ENCODE measurements around the gene C9orf153. TPM values are rescaled to one million over a fixed set of nuclear protein-coding genes. Genes with fewer than 3 reads are reported as not detected.
A peak's percentile ranks its signal among the peaks of the same experiment; 100 is the strongest.
"Not testable (repeated sequence)": the region's sequence is repeated elsewhere in the genome, so short reads cannot be mapped to it uniquely, and the experiment has no call there.

Gene C9orf153
- total RNA-seq, 1 donor from 2014 or later, result 0.38 TPM

- DNase-seq, result no peak
- TF ChIP-seq CTCF (IDR thresholded peaks at IDR 0.05; ENCODE audit: borderline replicate concordance), result no peak
- Histone ChIP-seq H3K36me3 (no peaks in the 10 kb centered on the region), H3K9me3 (replicated peaks) (no peaks in the 10 kb centered on the region), H3K27ac (replicated peaks) (no peak overlapping the region), H3K4me3 (no peak overlapping the region), H3K27me3 (ENCODE audit: low read depth) (no peaks in the 10 kb centered on the region), H3K4me1 (no peaks in the 10 kb centered on the region)
- intact Hi-C loops (cut with micrococcal nuclease), result no loop called here
These were observed 52.3 kb downstream of the C9orf153 start for GRCh38 chr9:86207193-86207592.

GRCh38 chr9:86202338-86202882 lies 57.0 kb downstream of the C9orf153 start:
- Histone ChIP-seq H3K36me3 (no peaks in the 10 kb centered on the region), H3K9me3 (replicated peaks) (no peaks in the 10 kb centered on the region), H3K27me3 (ENCODE audit: low read depth) (no peaks in the 10 kb centered on the region), H3K4me3 (no peak overlapping the region), H3K4me1 (peaks cover 11% of the 10 kb centered on the region), H3K27ac (replicated peaks) (no peak overlapping the region)
- peak; percentile 86 for TF ChIP-seq CTCF (IDR thresholded peaks at IDR 0.05; ENCODE audit: borderline replicate concordance)
- DNase-seq, result no peak
- intact Hi-C loops (cut with micrococcal nuclease), result no loop called here

- H3K4me1 ChIP-seq, result peaks cover 11% of the 10 kb centered on the region
- no peaks in the 10 kb centered on the region for H3K36me3 ChIP-seq
- intact Hi-C loops (cut with micrococcal nuclease), result no loop called here
- no peak overlapping the region for H3K27ac ChIP-seq (replicated peaks)
- no peak overlapping the region for H3K4me3 ChIP-seq
- no peaks in the 10 kb centered on the region for H3K9me3 ChIP-seq (replicated peaks)
- no peaks in the 10 kb centered on the region for H3K27me3 ChIP-seq (ENCODE audit: low read depth)
- DNase-seq, result no peak
- no peak for TF ChIP-seq CTCF (IDR thresholded peaks at IDR 0.05; ENCODE audit: borderline replicate concordance)
These were observed 57.8 kb downstream of the C9orf153 start for GRCh38 chr9:86201474-86202337.

GRCh38 chr9:86200599-86201162 lies 58.8 kb downstream of the C9orf153 start:
- no peaks in the 10 kb centered on the region for H3K9me3 ChIP-seq (replicated peaks)
- no peaks in the 10 kb centered on the region for H3K36me3 ChIP-seq
- DNase-seq, result no peak
- intact Hi-C loops (cut with micrococcal nuclease), result no loop called here
- no peak overlapping the region for H3K27ac ChIP-seq (replicated peaks)
- H3K27me3 ChIP-seq (ENCODE audit: low read depth), result no peaks in the 10 kb centered on the region
- H3K4me1 ChIP-seq, result peaks cover 11% of the 10 kb centered on the region
- no peak overlapping the region for H3K4me3 ChIP-seq
- TF ChIP-seq CTCF (IDR thresholded peaks at IDR 0.05; ENCODE audit: borderline replicate concordance), result no peak

- Histone ChIP-seq H3K9me3 (replicated peaks) (peaks cover 59% of the 10 kb centered on the region), H3K4me1 (peaks cover under 1% of the 10 kb centered on the region), H3K27ac (replicated peaks) (no peak overlapping the region), H3K27me3 (ENCODE audit: low read depth) (no peaks in the 10 kb centered on the region), H3K36me3 (peaks cover 6% of the 10 kb centered on the region), H3K4me3 (no peak overlapping the region)
- no peak for TF ChIP-seq CTCF (IDR thresholded peaks at IDR 0.05; ENCODE audit: borderline replicate concordance)
- no peak for DNase-seq
- intact Hi-C loops (cut with micrococcal nuclease), result no loop called here
These were observed 66.4 kb downstream of the C9orf153 start for GRCh38 chr9:86193088-86193487.

- H3K4me3 ChIP-seq; DNase-seq; H3K4me1 ChIP-seq; H3K27ac ChIP-seq (replicated peaks); intact Hi-C loops (cut with micrococcal nuclease); H3K27me3 ChIP-seq (ENCODE audit: low read depth); H3K36me3 ChIP-seq: not testable (repeated sequence)
- H3K9me3 ChIP-seq (replicated peaks), result peaks cover 67% of the 10 kb centered on the region
These were observed 68.8 kb downstream of the C9orf153 start for GRCh38 chr9:86190700-86191099.
